HepG2 (cell line): Measurements from ENCODE around the gene NELFCD. TPM values are rescaled to one million over a fixed set of nuclear protein-coding genes. Genes with fewer than 3 reads are reported as not detected.

Experiments used
- ATAC-seq: fragments of 200-7000 bp; cut with Tn5 transposase; 3 replicates; pipeline ENCODE4 v1.9.1; 2020; ENCODE audit warnings: mild to moderate bottlenecking, moderate library complexity
- BruUV-seq: library from RNA; stranded (reverse); fragments of 400-500 nt; replicated peaks from 2 replicates; lab custom pipeline; 2021; lab: Mats Ljungman, UMichigan
- CTCF ChIA-PET: fragments of 300-600 bp; formaldehyde crosslinking; extraction: SDS; loops from one replicate; lab custom pipeline; 2021; ENCODE audit warnings: low total read pairs, inconsistent platforms, low intra/inter-chr PET ratio; lab: Yijun Ruan, JAX
- POLR2A ChIA-PET: fragments of 350-600 bp; sonication (Branson Sonifier 250); formaldehyde crosslinking; loops from one replicate; lab custom pipeline; 2020; ENCODE audit warnings: antibody characterized with exemption, inconsistent platforms; lab: Yijun Ruan, JAX
- DNase-seq: peaks from one replicate; pipeline ENCODE4 v3.0.0-alpha.2; 2015; ENCODE audit warnings: low spot score
- FAIRE-seq: peaks from 3 replicates; lab custom pipeline; 2011; peaks lifted over from hg19 to GRCh38; lab: Jason Lieb, UNC
- H2AFZ ChIP-seq: one replicate; pipeline ENCODE4 v1.6.1; 2011; ENCODE audit warnings: low read length, inconsistent platforms
- H3K27ac ChIP-seq: fragments of 300-600 bp; 3 replicates; pipeline ENCODE4 v1.8.0; 2011; ENCODE audit warnings: mixed run types, mild to moderate bottlenecking, mixed read lengths, low read length, inconsistent platforms; ENCODE audit not compliant: insufficient read depth; ENCODE audit errors: extremely low read length
- H3K27me3 ChIP-seq, 2 experiments: fragments of 200-600 bp in 1 of 2; 2 replicates in 1 of 2; 3 replicates in 1 of 2; pipeline versions ENCODE4 v1.6.0 to v1.8.0; 2011; ENCODE audit warnings: low read length in 2 of 2, mild to moderate bottlenecking in 2 of 2, moderate library complexity in 2 of 2, inconsistent platforms in 1 of 2; ENCODE audit not compliant: insufficient read depth in 2 of 2, control insufficient read depth in 1 of 2
- H3K36me3 ChIP-seq, 2 experiments: fragments of 200-600 bp in 1 of 2; replicated peaks in 1 of 2; 2 replicates in 1 of 2; 3 replicates in 1 of 2; pipeline versions ENCODE4 v1.5.1 to v1.8.0; 2011; ENCODE audit warnings: low read length in 2 of 2, inconsistent platforms in 1 of 2; ENCODE audit not compliant: insufficient read depth in 2 of 2, control insufficient read depth in 1 of 2
- H3K4me1 ChIP-seq: 2 replicates; pipeline ENCODE4 v1.5.1; 2012; ENCODE audit warnings: low read length, inconsistent platforms; ENCODE audit not compliant: insufficient read depth
- H3K4me2 ChIP-seq: 2 replicates; pipeline ENCODE4 v1.6.0; 2011; ENCODE audit warnings: low read depth, low read length, inconsistent platforms
- H3K4me3 ChIP-seq, 3 experiments: fragments of 200-600 bp in 1 of 3; sonication (generic), shearing (Covaris generic) in 1 of 3; replicated peaks in 1 of 3; 2 replicates each; pipeline ENCODE4 v1.5.1; 2011 to 2016; ENCODE audit warnings: low read length in 3 of 3, inconsistent platforms in 2 of 3, low read depth in 2 of 3, mild to moderate bottlenecking in 2 of 3, control low read depth in 1 of 3, mixed read lengths in 1 of 3; ENCODE audit not compliant: insufficient read depth in 1 of 3
- H3K79me2 ChIP-seq: one replicate; pipeline ENCODE4 v1.6.1; 2011; ENCODE audit warnings: low read length, inconsistent platforms; ENCODE audit not compliant: insufficient read depth
- H3K9ac ChIP-seq: 2 replicates; pipeline ENCODE4 v1.6.0; 2011; ENCODE audit warnings: mild to moderate bottlenecking, low read depth, low read length, inconsistent platforms; ENCODE audit not compliant: insufficient read depth
- H3K9me3 ChIP-seq: 2 replicates; pipeline ENCODE4 v1.5.1; 2012; ENCODE audit warnings: mild to moderate bottlenecking, low read length
- H4K20me1 ChIP-seq: 2 replicates; pipeline ENCODE4 v1.6.0; 2011; ENCODE audit warnings: inconsistent platforms, mild to moderate bottlenecking, low read length, moderate library complexity; ENCODE audit not compliant: insufficient read depth
- EZH2 ChIP-seq: conservative IDR thresholded peaks from 2 replicates; pipeline ENCODE4 v1.6.1; 2012; ENCODE audit warnings: mild to moderate bottlenecking, low read depth, low read length, moderate library complexity
- HES4 ChIP-seq: sonication (generic); formaldehyde crosslinking; IDR thresholded peaks from 2 replicates; pipeline ENCODE4 v1.9.0; 2021; ENCODE audit warnings: mild to moderate bottlenecking, missing genetic modification reagents, borderline replicate concordance
- IKZF4 ChIP-seq: sonication (generic); formaldehyde crosslinking; IDR thresholded peaks from 2 replicates; pipeline ENCODE4 v1.5.1; 2020; ENCODE audit warnings: borderline replicate concordance, mild to moderate bottlenecking, low read depth, missing genetic modification reagents; ENCODE audit errors: not compliant biosample characterization
- MYC ChIP-seq: sonication (generic); formaldehyde crosslinking; IDR thresholded peaks from 2 replicates; pipeline ENCODE4 v1.9.0; 2021; ENCODE audit warnings: missing genetic modification reagents, borderline replicate concordance
- NRL ChIP-seq: sonication (generic); formaldehyde crosslinking; IDR thresholded peaks from 2 replicates; pipeline ENCODE4 v1.5.0; 2020; ENCODE audit warnings: missing genetic modification reagents, mild to moderate bottlenecking, moderate library complexity, borderline replicate concordance
- RBFOX2 ChIP-seq: fragments of 200-400 bp; formaldehyde crosslinking; IDR thresholded peaks from 2 replicates; pipeline ENCODE4 v1.6.1; 2017; ENCODE audit warnings: low read depth, mild to moderate bottlenecking, low read length
- ZBTB8A ChIP-seq: sonication (generic); formaldehyde crosslinking; IDR thresholded peaks from 2 replicates; pipeline ENCODE4 v1.4.0; 2020; ENCODE audit warnings: mild to moderate bottlenecking, low read depth, missing genetic modification reagents, borderline replicate concordance
- ZNF20 ChIP-seq: sonication (generic); formaldehyde crosslinking; IDR thresholded peaks from 2 replicates; pipeline ENCODE4 v1.4.0; 2020; ENCODE audit warnings: mild to moderate bottlenecking, moderate library complexity, missing genetic modification reagents
- ZNF207 ChIP-seq: fragments of 450-650 bp; IDR thresholded peaks from 2 replicates; pipeline ENCODE4 v1.6.1; 2016; ENCODE audit warnings: antibody characterized with exemption, borderline replicate concordance
- ZNF280B ChIP-seq: sonication (generic); formaldehyde crosslinking; IDR thresholded peaks from 2 replicates; pipeline ENCODE4 v1.5.0; 2020; ENCODE audit warnings: missing genetic modification reagents, mild to moderate bottlenecking, borderline replicate concordance
- ZNF597 ChIP-seq: sonication (generic); formaldehyde crosslinking; IDR thresholded peaks from 2 replicates; pipeline ENCODE4 v1.5.0; 2020; ENCODE audit warnings: missing genetic modification reagents
- WGBS: methylation state at CpG from one replicate; pipeline ENCODE4 v1.1.6; 2017; ENCODE audit warnings: low lambda C conversion rate; 5-methylcytosine and 5-hydroxymethylcytosine counted together
- in situ Hi-C: cut with HindIII; loops from 2 replicates; pipeline ENCODE4 v1.10.0; 2017; ENCODE audit warnings: low pct_unique_long_range_greater_than_20kb; ENCODE audit not compliant: extremely low pct_ligation_motif_present
- intact Hi-C: fragments of 100-400 bp; cut with micrococcal nuclease; formaldehyde crosslinking; loops from one replicate; pipeline ENCODE4 v1.10.0; 2022; ENCODE audit not compliant: unreplicated experiment
- polyA plus RNA-seq, 8 experiments: library from polyadenylated mRNA; depleted of rRNA in 3 of 8; stranded (reverse) in 7 of 8; unstranded in 1 of 8; fragments of >200 nt; fragmentation: Illumina TruSeq in 4 of 8; extraction: Trizol in 4 of 8; gene quantifications; 2 replicates each; pipeline versions ENCODE4 v1.2.1 to v1.2.3, GENCODE V29; 2011 to 2016; ENCODE audit warnings: low read depth in 4 of 8, missing spikeins in 1 of 8, mixed read lengths in 1 of 8; ENCODE audit not compliant: insufficient read depth in 1 of 8
- total RNA-seq, 5 experiments: library from RNA; depleted of rRNA; stranded (reverse); fragments of >200 nt; fragmentation: Illumina TruSeq; extraction: Trizol; gene quantifications; 2 replicates each; pipeline ENCODE4 v1.2.3, GENCODE V29; 2016; ENCODE audit warnings: low read depth in 1 of 5
- TF ChIP-seq, protein P1 (sequence below): sonication (generic); formaldehyde crosslinking; conservative IDR thresholded peaks from 2 replicates; pipeline ENCODE4 v1.4.0; 2020; ENCODE audit warnings: missing genetic modification reagents

NELFCD gene
- total and polyA plus RNA-seq, 2 of the 13 experiments (the other 11 are each of a cell fraction or from before 2014, with no cell fraction given) = 159 to 203 TPM

- peak overlapping the region; percentile 3; the same call in 1 of the 2 replicates for H3K9ac ChIP-seq
- intact Hi-C loops = loop anchor here (1.0 kb wide), 1 partner anchor 10 kb away; the partner anchor contains the start of gene NELFCD
- H4K20me1 ChIP-seq = no peaks in the 10 kb centered on the region; the same call in 1 of the 2 replicates
- no peak overlapping the region for H3K27ac ChIP-seq
- DNase-seq (no peak), ATAC-seq (no peak), FAIRE-seq (no peak)
- CTCF ChIA-PET = no interaction called here
- H3K79me2 ChIP-seq = peaks cover 5% of the 10 kb centered on the region
- H3K4me2 ChIP-seq = no peak overlapping the region
- WGBS = 97% methylated on average over 14 of the region's 14 CpGs
- H3K9me3 ChIP-seq = no peaks in the 10 kb centered on the region
- 0 out of 2 replicates have a peak, but pooled peaks have one; percentile 28 for TF ChIP-seq RBFOX2
- TF ChIP-seq MYC (CRISPR knock-in tag) = no peak
- TF ChIP-seq ZBTB8A = no peak
- no peak for TF ChIP-seq ZNF207
- no peak for TF ChIP-seq ZNF20 (CRISPR knock-in tag)
- no peak for TF ChIP-seq EZH2
- TF ChIP-seq ZNF280B (CRISPR knock-in tag) = peak; percentile 47; the same call in 1 of the 2 replicates
- TF ChIP-seq HES4 (CRISPR knock-in tag) = 0 out of 2 replicates have a peak, but pooled peaks have one; percentile 36
- TF ChIP-seq, protein P1, sequence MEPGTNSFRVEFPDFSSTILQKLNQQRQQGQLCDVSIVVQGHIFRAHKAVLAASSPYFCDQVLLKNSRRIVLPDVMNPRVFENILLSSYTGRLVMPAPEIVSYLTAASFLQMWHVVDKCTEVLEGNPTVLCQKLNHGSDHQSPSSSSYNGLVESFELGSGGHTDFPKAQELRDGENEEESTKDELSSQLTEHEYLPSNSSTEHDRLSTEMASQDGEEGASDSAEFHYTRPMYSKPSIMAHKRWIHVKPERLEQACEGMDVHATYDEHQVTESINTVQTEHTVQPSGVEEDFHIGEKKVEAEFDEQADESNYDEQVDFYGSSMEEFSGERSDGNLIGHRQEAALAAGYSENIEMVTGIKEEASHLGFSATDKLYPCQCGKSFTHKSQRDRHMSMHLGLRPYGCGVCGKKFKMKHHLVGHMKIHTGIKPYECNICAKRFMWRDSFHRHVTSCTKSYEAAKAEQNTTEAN = no peak
- TF ChIP-seq IKZF4 (CRISPR knock-in tag) = peak; percentile 7
- TF ChIP-seq ZNF597 (CRISPR knock-in tag) = no peak
- 0 out of 2 replicates have a peak, but pooled peaks have one; percentile 38 for TF ChIP-seq NRL
- no TSS peak for BruUV-seq
- no peaks in the 10 kb centered on the region for H3K27me3 ChIP-seq
- H3K36me3 ChIP-seq = peaks cover 69 to 95% of the 10 kb centered on the region in 2 experiments
- H2AFZ ChIP-seq = no peak overlapping the region
- H3K4me3 ChIP-seq = no peak overlapping the region
- POLR2A ChIA-PET = interaction anchor here (0.9 to 1.9 kb wide), 4 partner anchors 10 to 41 kb away, joined by 3 to 7 read pairs (median 6); partner anchors contain the start of gene ATP5F1E
- in situ Hi-C loops = no loop called here
- peaks cover 68% of the 10 kb centered on the region for H3K4me1 ChIP-seq
Measured at GRCh38 chr20:58990651-58991445, 9.8 kb downstream of the NELFCD start.
